NOMO-1 treated with DMSO at 0.1 percent for 48 hours (cell line): ENCODE results near the gene LRRC3C.

Source experiments
- DNase-seq: peaks from one replicate; lab custom pipeline; 2025; ENCODE audit not compliant: unreplicated experiment; lab: John Stamatoyannopoulos, UW

The LRRC3C gene

GRCh38 chr17:39974433-39974832, 46.9 kb downstream of the LRRC3C start:
- DNase-seq, result no peak

GRCh38 chr17:39975801-39976200, 48.3 kb downstream of the LRRC3C start:
- no peak for DNase-seq

- DNase-seq, result no peak
Observed at GRCh38 chr17:39979016-39979670, 51.6 kb downstream of the LRRC3C start.

GRCh38 chr17:39979893-39980350, 52.4 kb downstream of the LRRC3C start:
- peak; percentile 72 for DNase-seq

- peak; percentile 99 for DNase-seq
Observed at GRCh38 chr17:39980351-39981206, 53.0 kb downstream of the LRRC3C start, which contains the start of gene PSMD3. PSMD3 (plus strand) TSS chr17:39980807; CDS start chr17:39980971, 164 bp downstream.

- no peak for DNase-seq
Observed at GRCh38 chr17:39981207-39981741, 53.7 kb downstream of the LRRC3C start.

GRCh38 chr17:39981766-39982375, 54.3 kb downstream of the LRRC3C start:
- DNase-seq, result peak; percentile 62

- DNase-seq, result no peak
Observed at GRCh38 chr17:39988206-39988810, 60.8 kb downstream of the LRRC3C start.

- no peak for DNase-seq
Observed at GRCh38 chr17:39994448-39994847, 66.9 kb downstream of the LRRC3C start.
